ENCODE data around the gene RAB20. TPM values are rescaled to one million over a fixed set of nuclear protein-coding genes. Genes with fewer than 3 reads are reported as not detected.

Gene RAB20
- total and polyA plus RNA-seq, 9 of the 15 experiments (the other 6 are each of a cell fraction or from before 2014, with no cell fraction given) = 0.62 to 9.2 (median 5.4) TPM

DNA sequence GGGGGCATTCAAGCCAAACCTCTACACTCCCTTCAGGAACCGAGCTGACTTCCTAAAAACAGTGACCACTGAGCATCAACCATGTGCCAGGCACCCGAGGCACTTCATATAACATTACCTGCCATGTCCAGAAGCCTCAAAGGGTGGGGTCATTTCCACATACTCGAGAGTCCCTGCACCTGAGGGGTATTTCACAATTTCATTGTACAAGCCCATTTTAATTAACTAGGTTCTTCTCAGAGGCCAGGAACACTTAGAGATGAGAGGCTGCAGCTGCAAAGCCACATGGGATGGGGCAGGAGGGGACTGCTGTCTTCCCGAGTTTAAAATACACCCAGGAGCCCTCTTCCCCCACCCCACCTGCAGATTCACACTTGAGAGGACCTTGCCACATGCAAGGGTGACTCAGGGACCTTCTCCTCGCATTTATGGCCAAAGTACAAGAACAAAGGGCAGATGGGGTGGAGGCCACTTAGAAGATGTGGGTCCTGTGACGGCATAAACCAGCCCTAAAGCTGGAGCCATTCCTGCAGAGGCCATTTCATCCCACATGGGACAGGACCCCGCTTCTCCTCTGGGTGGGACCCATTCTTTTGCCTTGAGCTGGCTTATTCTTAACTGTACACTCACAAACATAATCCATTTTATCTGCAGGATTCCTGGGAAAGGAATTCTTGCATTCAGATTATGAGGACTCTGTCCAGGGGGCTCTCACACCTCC is 43.9 kb downstream of the RAB20 start:
- no peak overlapping the region for H2AFZ ChIP-seq (ENCODE audit: low read depth, low read length)
- no peaks in the 10 kb centered on the region for H3K9me1 ChIP-seq (ENCODE audit: control insufficient read depth, insufficient read depth, low read length)
- no peak overlapping the region for H3K27ac ChIP-seq (ENCODE audit: extremely low read depth, low read depth, low read length)
- TF ChIP-seq CEBPB (tag; IDR thresholded peaks at IDR 0.05) = 0 out of 2 replicates have a peak, but pooled peaks have one; percentile 10
- no peak for TF ChIP-seq JUN (IDR thresholded peaks at IDR 0.05; ENCODE audit: borderline replicate concordance, low read depth, low read length)
- no peak for TF ChIP-seq JUN (CRISPR knock-in tag; IDR thresholded peaks at IDR 0.05; ENCODE audit: borderline replicate concordance)
- ChIA-PET POLR2A (no interaction called here), CTCF (ENCODE audit: low intra/inter-chr PET ratio) (no interaction called here)
- no peak overlapping the region for H3K9ac ChIP-seq (ENCODE audit: insufficient read depth in 1 of 2, low read depth in 2 of 2, low read length in 2 of 2)
- peaks cover 0 to 21% of the 10 kb centered on the region in 2 experiments; a peak in 4 of 5 replicates for H3K4me1 ChIP-seq (replicated peaks in 1 of 2; ENCODE audit: control insufficient read depth in 2 of 2, insufficient read depth in 2 of 2, low read length in 2 of 2)
- no peak overlapping the region for H3K4me2 ChIP-seq (ENCODE audit: insufficient read depth, low read length)
- ATAC-seq = no peak
- in situ Hi-C loops (cut with MboI) (no loop called here), intact Hi-C loops (cut with micrococcal nuclease) (no loop called here)
- H3K27me3 ChIP-seq (ENCODE audit: control insufficient read depth in 2 of 2, insufficient read depth in 2 of 2, low read length in 2 of 2) = no peaks in the 10 kb centered on the region
- FAIRE-seq = no peak
- H3K4me3 ChIP-seq = no peak overlapping the region
- no peaks in the 10 kb centered on the region for H3K79me2 ChIP-seq (ENCODE audit: control insufficient read depth, insufficient read depth, low read length)
- 22% methylated on average over 4 of the region's 7 CpGs for WGBS (ENCODE audit: insufficient coverage, low coverage, missing lambda C conversion rate)
- no peaks in the 10 kb centered on the region for H3K36me3 ChIP-seq (ENCODE audit: control insufficient read depth, insufficient read depth, low read length)
- no peak for DNase-seq (ENCODE audit: extremely low read depth in 1 of 4, low spot score in 3 of 4)
- no peaks in the 10 kb centered on the region for H4K20me1 ChIP-seq (replicated peaks; ENCODE audit: control insufficient read depth, insufficient read depth, low read length)
- H3K9me3 ChIP-seq (replicated peaks; ENCODE audit: control insufficient read depth, insufficient read depth, low read depth, low read length) = no peaks in the 10 kb centered on the region
- BruUV-seq (replicated peaks) = no TSS peak

DNA sequence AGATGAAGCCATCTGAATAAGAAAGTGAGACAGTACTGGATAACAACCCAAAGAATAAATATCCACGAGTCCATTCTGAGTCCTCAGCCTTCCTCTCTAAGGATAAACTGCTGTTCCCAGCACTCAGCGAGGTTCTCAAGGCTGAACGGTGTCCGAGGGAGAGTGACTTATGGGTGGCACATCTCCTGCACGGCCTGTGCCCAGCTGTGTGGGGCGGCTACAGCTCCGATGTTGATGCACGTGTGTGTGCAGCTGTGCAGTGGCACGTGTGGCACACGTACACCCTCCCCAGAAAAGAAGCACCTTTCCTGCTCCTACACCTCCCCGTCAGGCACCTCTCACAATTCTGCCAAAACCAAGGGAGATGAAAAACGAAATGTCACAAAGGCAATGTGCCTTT is 45.0 kb downstream of the RAB20 start:
- peak overlapping the region in 1 of 2 experiments; percentile 30; a peak in 1 of 4 replicates for H3K9ac ChIP-seq (ENCODE audit: insufficient read depth in 1 of 2, low read depth in 2 of 2, low read length in 2 of 2)
- no peak overlapping the region for H3K4me2 ChIP-seq (ENCODE audit: insufficient read depth, low read length)
- peaks cover 4 to 32% of the 10 kb centered on the region in 2 experiments; a peak in 4 of 5 replicates for H3K4me1 ChIP-seq (replicated peaks in 1 of 2; ENCODE audit: control insufficient read depth in 2 of 2, insufficient read depth in 2 of 2, low read length in 2 of 2)
- 37% methylated on average over 7 of the region's 12 CpGs for WGBS (ENCODE audit: insufficient coverage, low coverage, missing lambda C conversion rate)
- H3K9me3 ChIP-seq (replicated peaks; ENCODE audit: control insufficient read depth, insufficient read depth, low read depth, low read length) = no peaks in the 10 kb centered on the region
- ChIA-PET CTCF (ENCODE audit: low intra/inter-chr PET ratio) (no interaction called here), POLR2A (interaction anchor here (0.7 to 1.0 kb wide), 2 partner anchors 16 to 49 kb away, joined by 3 to 4 read pairs; no protein-coding TSS in a partner anchor)
- H3K9me1 ChIP-seq (ENCODE audit: control insufficient read depth, insufficient read depth, low read length) = no peaks in the 10 kb centered on the region
- no peaks in the 10 kb centered on the region for H4K20me1 ChIP-seq (replicated peaks; ENCODE audit: control insufficient read depth, insufficient read depth, low read length)
- no peak overlapping the region for H2AFZ ChIP-seq (ENCODE audit: low read depth, low read length)
- no peak for DNase-seq (ENCODE audit: extremely low read depth in 1 of 4, low spot score in 3 of 4)
- H3K79me2 ChIP-seq (ENCODE audit: control insufficient read depth, insufficient read depth, low read length) = no peaks in the 10 kb centered on the region
- no peaks in the 10 kb centered on the region for H3K36me3 ChIP-seq (ENCODE audit: control insufficient read depth, insufficient read depth, low read length)
- BruUV-seq (replicated peaks) = no TSS peak
- H3K4me3 ChIP-seq = no peak overlapping the region
- no peaks in the 10 kb centered on the region for H3K27me3 ChIP-seq (ENCODE audit: control insufficient read depth in 2 of 2, insufficient read depth in 2 of 2, low read length in 2 of 2)
- no peak for ATAC-seq
- intact Hi-C loops (cut with micrococcal nuclease) (no loop called here), in situ Hi-C loops (cut with MboI) (no loop called here)
- no peak overlapping the region for H3K27ac ChIP-seq (ENCODE audit: extremely low read depth, low read depth, low read length)
- no peak for FAIRE-seq
- no peak for TF ChIP-seq ZNF165 (CRISPR knock-in tag; IDR thresholded peaks at IDR 0.05; ENCODE audit: borderline replicate concordance)
- TF ChIP-seq POLR2B (IDR thresholded peaks at IDR 0.05; ENCODE audit: low read depth, partially characterized antibody) = no peak
- no peak for TF ChIP-seq RBFOX2 (IDR thresholded peaks at IDR 0.05; ENCODE audit: low read depth, low read length)
- TF ChIP-seq ATF7 (IDR thresholded peaks at IDR 0.05) = no peak
- TF ChIP-seq, protein P1, sequence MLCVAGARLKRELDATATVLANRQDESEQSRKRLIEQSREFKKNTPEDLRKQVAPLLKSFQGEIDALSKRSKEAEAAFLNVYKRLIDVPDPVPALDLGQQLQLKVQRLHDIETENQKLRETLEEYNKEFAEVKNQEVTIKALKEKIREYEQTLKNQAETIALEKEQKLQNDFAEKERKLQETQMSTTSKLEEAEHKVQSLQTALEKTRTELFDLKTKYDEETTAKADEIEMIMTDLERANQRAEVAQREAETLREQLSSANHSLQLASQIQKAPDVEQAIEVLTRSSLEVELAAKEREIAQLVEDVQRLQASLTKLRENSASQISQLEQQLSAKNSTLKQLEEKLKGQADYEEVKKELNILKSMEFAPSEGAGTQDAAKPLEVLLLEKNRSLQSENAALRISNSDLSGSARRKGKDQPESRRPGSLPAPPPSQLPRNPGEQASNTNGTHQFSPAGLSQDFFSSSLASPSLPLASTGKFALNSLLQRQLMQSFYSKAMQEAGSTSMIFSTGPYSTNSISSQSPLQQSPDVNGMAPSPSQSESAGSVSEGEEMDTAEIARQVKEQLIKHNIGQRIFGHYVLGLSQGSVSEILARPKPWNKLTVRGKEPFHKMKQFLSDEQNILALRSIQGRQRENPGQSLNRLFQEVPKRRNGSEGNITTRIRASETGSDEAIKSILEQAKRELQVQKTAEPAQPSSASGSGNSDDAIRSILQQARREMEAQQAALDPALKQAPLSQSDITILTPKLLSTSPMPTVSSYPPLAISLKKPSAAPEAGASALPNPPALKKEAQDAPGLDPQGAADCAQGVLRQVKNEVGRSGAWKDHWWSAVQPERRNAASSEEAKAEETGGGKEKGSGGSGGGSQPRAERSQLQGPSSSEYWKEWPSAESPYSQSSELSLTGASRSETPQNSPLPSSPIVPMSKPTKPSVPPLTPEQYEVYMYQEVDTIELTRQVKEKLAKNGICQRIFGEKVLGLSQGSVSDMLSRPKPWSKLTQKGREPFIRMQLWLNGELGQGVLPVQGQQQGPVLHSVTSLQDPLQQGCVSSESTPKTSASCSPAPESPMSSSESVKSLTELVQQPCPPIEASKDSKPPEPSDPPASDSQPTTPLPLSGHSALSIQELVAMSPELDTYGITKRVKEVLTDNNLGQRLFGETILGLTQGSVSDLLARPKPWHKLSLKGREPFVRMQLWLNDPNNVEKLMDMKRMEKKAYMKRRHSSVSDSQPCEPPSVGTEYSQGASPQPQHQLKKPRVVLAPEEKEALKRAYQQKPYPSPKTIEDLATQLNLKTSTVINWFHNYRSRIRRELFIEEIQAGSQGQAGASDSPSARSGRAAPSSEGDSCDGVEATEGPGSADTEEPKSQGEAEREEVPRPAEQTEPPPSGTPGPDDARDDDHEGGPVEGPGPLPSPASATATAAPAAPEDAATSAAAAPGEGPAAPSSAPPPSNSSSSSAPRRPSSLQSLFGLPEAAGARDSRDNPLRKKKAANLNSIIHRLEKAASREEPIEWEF (CRISPR knock-in tag; IDR thresholded peaks at IDR 0.05) = no peak
- no peak for TF ChIP-seq MTA1 (IDR thresholded peaks at IDR 0.05; ENCODE audit: borderline replicate concordance)
